B cell (primary cell): ENCODE data around the gene RPL36. TPM values are rescaled to one million over a fixed set of nuclear protein-coding genes. Genes with fewer than 3 reads are reported as not detected.

Experiments
- ATAC-seq: fragments of 200-7000 bp; cut with Tn5 transposase; one replicate; pipeline ENCODE4 v1.10.0; 2021; ENCODE audit warnings: low read depth, mild to moderate bottlenecking, moderate number of reproducible peaks, moderate library complexity
- CTCF ChIA-PET: fragments of 350-600 bp; sonication (Branson Sonifier 250); formaldehyde crosslinking; loops from one replicate; lab custom pipeline; 2021; ENCODE audit warnings: antibody characterized with exemption, inconsistent platforms; lab: Charles Lee
- POLR2A ChIA-PET: fragments of 350-600 bp; sonication (Branson Sonifier 250); formaldehyde crosslinking; loops from one replicate; lab custom pipeline; 2021; ENCODE audit warnings: antibody characterized with exemption; lab: Charles Lee
- DNase-seq: peaks from one replicate; pipeline ENCODE4 v3.0.0; 2013
- H2AFZ ChIP-seq: 2 replicates; pipeline ENCODE4 v1.6.1; 2012; ENCODE audit warnings: mild to moderate bottlenecking, low read depth, low read length; ENCODE audit not compliant: insufficient read depth, poor library complexity, severe bottlenecking
- H3K27ac ChIP-seq, 2 donors: 1 replicate in 1 of 2; 2 replicates in 1 of 2; pipeline ENCODE4 v1.5.1; 2012 to 2013; ENCODE audit warnings: low read length in 2 of 2, mild to moderate bottlenecking in 2 of 2, moderate library complexity in 1 of 2
- H3K27me3 ChIP-seq, 4 experiments: fragments of 200-600 bp in 1 of 4; sonication (generic) in 1 of 4; replicated peaks in 1 of 4; 1 replicate in 2 of 4; 2 replicates in 2 of 4; pipeline versions ENCODE4 v1.6.1 to v1.7.0; 2013 to 2016; ENCODE audit warnings: low read length in 3 of 4, mild to moderate bottlenecking in 2 of 4, mixed read lengths in 1 of 4, moderate library complexity in 1 of 4; ENCODE audit not compliant: insufficient read depth in 4 of 4, control insufficient read depth in 3 of 4; ENCODE audit errors: control extremely low read depth in 1 of 4
- H3K36me3 ChIP-seq, 2 experiments: replicated peaks in 1 of 2; 1 replicate in 1 of 2; 2 replicates in 1 of 2; pipeline versions ENCODE4 v1.6.1 to v1.7.1; 2013; ENCODE audit warnings: low read length in 1 of 2; ENCODE audit not compliant: insufficient read depth in 2 of 2, control insufficient read depth in 1 of 2; ENCODE audit errors: control extremely low read depth in 1 of 2, extremely low read depth in 1 of 2
- H3K4me1 ChIP-seq, 2 donors: fragments of 200-600 bp in 1 of 2; sonication (generic) in 1 of 2; 1 replicate in 1 of 2; 2 replicates in 1 of 2; pipeline versions ENCODE4 v1.5.1 to v1.6.1; 2013 to 2017; ENCODE audit warnings: low read length in 2 of 2; ENCODE audit not compliant: control insufficient read depth in 2 of 2, insufficient read depth in 2 of 2
- H3K4me2 ChIP-seq: replicated peaks from 2 replicates; pipeline ENCODE3; 2012; ENCODE audit warnings: mild to moderate bottlenecking, low read depth, low read length; ENCODE audit not compliant: poor library complexity, severe bottlenecking
- H3K4me3 ChIP-seq, 5 experiments: fragments of 200-600 bp in 1 of 5; sonication (generic) in 1 of 5; 1 replicate in 3 of 5; 2 replicates in 2 of 5; pipeline versions ENCODE4 v1.5.1 to v1.7.0; 2011 to 2016; ENCODE audit warnings: low read length in 4 of 5, mild to moderate bottlenecking in 4 of 5, low read depth in 2 of 5, control low read depth in 1 of 5, moderate library complexity in 1 of 5; ENCODE audit not compliant: insufficient read depth in 1 of 5; ENCODE audit errors: control extremely low read depth in 1 of 5, extremely low read depth in 1 of 5
- H3K79me2 ChIP-seq: fragments of 200-600 bp; sonication (generic); one replicate; pipeline ENCODE4 v1.6.0; 2016; ENCODE audit warnings: low read length; ENCODE audit not compliant: control insufficient read depth, insufficient read depth
- H3K9ac ChIP-seq: fragments of 200-600 bp; sonication (generic); 2 replicates; pipeline ENCODE4 v1.6.1; 2017; ENCODE audit warnings: mild to moderate bottlenecking, low read length, moderate library complexity
- H3K9me3 ChIP-seq, 3 donors: one replicate each; pipeline versions ENCODE4 v1.6.1 to v1.7.1; 2013; ENCODE audit warnings: low read length in 2 of 3; ENCODE audit not compliant: control insufficient read depth in 2 of 3, insufficient read depth in 1 of 3; ENCODE audit errors: control extremely low read depth in 1 of 3
- H4K20me1 ChIP-seq: 2 replicates; pipeline ENCODE4 v1.6.0; 2012; ENCODE audit warnings: mild to moderate bottlenecking, low read length; ENCODE audit not compliant: insufficient read depth, control insufficient read depth, poor library complexity, severe bottlenecking
- H3K27ac Mint-ChIP-seq: one replicate; pipeline ENCODE4 v1.8.0; 2021; ENCODE audit warnings: mixed read lengths
- H3K27me3 Mint-ChIP-seq: one replicate; pipeline ENCODE4 v1.8.0; 2021; ENCODE audit warnings: mixed read lengths
- H3K4me1 Mint-ChIP-seq: one replicate; pipeline ENCODE4 v1.8.0; 2021; ENCODE audit warnings: mixed read lengths
- H3K4me3 Mint-ChIP-seq: one replicate; pipeline ENCODE4 v1.8.0; 2021; ENCODE audit warnings: mixed read lengths
- H3K9me3 Mint-ChIP-seq: one replicate; pipeline ENCODE4 v1.8.0; 2022; ENCODE audit warnings: mixed read lengths; ENCODE audit not compliant: insufficient read depth
- CTCF ChIP-seq: fragments of 200-600 bp; IDR thresholded peaks from one replicate; pipeline ENCODE4 v1.8.0; 2022; ENCODE audit warnings: antibody characterized with exemption, mild to moderate bottlenecking
- EZH2 ChIP-seq: IDR thresholded peaks from 2 replicates; pipeline ENCODE4 v1.6.1; 2012; ENCODE audit warnings: borderline replicate concordance, low read depth, mild to moderate bottlenecking, moderate library complexity, low read length; ENCODE audit not compliant: insufficient read depth, poor library complexity, severe bottlenecking
- WGBS: methylation state at CpG from one replicate; pipeline ENCODE4 v1.1.5; 2013; ENCODE audit warnings: missing lambda C conversion rate; ENCODE audit not compliant: insufficient coverage; 5-methylcytosine and 5-hydroxymethylcytosine counted together
- intact Hi-C: fragments of 100-400 bp; cut with micrococcal nuclease; formaldehyde crosslinking; loops from one replicate; pipeline ENCODE4 v1.10.0; 2022
- polyA plus RNA-seq: library from polyadenylated mRNA; depleted of rRNA; stranded (reverse); fragments of >200 nt; gene quantifications from 2 replicates; pipeline ENCODE4 v1.2.3, GENCODE V29; 2012
- total RNA-seq, 2 donors: library from RNA; stranded (reverse); fragments of 120-200 nt in 1 of 2; gene quantifications; 1 replicate in 1 of 2; 2 replicates in 1 of 2; pipeline versions ENCODE4 v1.2.3 to v1.2.4, GENCODE V29; 2013 to 2022

Gene RPL36
- total and polyA plus RNA-seq, 2 donors (not counting 1 experiment from before 2014, with no cell fraction given) = 899 to 983 TPM

DNA sequence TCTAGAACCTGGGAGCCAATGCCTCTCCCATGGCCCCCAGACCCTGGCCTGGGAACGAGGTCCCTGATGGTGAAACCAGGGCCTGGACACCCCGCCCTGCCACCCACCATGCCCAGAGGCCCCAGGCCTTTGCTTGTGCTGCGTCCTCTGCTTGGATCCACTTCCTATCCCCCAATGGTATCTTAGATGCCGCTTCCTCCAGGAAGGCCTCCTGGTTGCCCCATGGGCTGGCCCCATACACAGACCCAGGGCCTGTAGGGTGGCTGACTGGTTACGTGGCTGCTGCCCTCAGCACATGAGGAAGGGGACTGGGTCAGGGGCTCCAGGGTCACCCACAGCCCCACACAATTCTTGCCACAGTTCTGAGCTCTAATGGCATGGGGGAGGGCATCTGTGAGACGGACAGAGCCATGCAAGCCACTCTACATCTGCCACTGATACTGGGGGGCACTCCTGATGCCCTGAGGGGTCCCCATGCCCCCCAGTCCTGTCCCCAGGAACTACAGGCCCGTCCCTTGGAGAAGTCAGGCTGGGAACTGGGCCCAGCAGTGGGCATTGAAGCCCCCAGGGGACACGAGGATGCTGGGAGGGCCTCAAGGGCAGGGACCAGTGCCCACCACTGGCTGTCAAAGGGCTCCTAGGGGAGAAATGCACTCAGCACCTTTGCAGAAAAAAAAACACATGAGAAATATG, 5.0 kb downstream of the RPL36 start:
- TF ChIP-seq EZH2 (no peak), CTCF (no peak)
- Mint-ChIP-seq H3K9me3 (no peaks in the 10 kb centered on the region), H3K4me1 (peaks cover 27% of the 10 kb centered on the region), H3K27me3 (no peaks in the 10 kb centered on the region), H3K27ac (peak overlapping the region; percentile 20), H3K4me3 (no peak overlapping the region)
- H3K4me1 ChIP-seq = peaks cover 3 to 20% of the 10 kb centered on the region in 2 donors
- intact Hi-C loops = loop anchor here (5.0 kb wide), 1 partner anchor 973 kb away; the partner anchor contains the start of gene DPP9
- no peak overlapping the region for H3K4me3 ChIP-seq
- no peak overlapping the region for H3K9ac ChIP-seq
- peaks cover 0 to 66% of the 10 kb centered on the region in 2 experiments for H3K36me3 ChIP-seq
- H3K9me3 ChIP-seq = no peaks in the 10 kb centered on the region
- ATAC-seq = no peak
- no peaks in the 10 kb centered on the region for H3K27me3 ChIP-seq
- no peak overlapping the region for H3K27ac ChIP-seq
- ChIA-PET CTCF (no interaction called here), POLR2A (interaction anchor here (0.8 to 1.0 kb wide), 2 partner anchors 8 to 9 kb away, joined by 3 to 4 read pairs; no protein-coding TSS in a partner anchor)
- peaks cover 40% of the 10 kb centered on the region for H3K79me2 ChIP-seq
- DNase-seq = no peak
- no peak overlapping the region for H3K4me2 ChIP-seq
- no peak overlapping the region for H2AFZ ChIP-seq
- WGBS = 91% methylated on average over 7 of the region's 8 CpGs
- peaks cover 91% of the 10 kb centered on the region for H4K20me1 ChIP-seq

DNA sequence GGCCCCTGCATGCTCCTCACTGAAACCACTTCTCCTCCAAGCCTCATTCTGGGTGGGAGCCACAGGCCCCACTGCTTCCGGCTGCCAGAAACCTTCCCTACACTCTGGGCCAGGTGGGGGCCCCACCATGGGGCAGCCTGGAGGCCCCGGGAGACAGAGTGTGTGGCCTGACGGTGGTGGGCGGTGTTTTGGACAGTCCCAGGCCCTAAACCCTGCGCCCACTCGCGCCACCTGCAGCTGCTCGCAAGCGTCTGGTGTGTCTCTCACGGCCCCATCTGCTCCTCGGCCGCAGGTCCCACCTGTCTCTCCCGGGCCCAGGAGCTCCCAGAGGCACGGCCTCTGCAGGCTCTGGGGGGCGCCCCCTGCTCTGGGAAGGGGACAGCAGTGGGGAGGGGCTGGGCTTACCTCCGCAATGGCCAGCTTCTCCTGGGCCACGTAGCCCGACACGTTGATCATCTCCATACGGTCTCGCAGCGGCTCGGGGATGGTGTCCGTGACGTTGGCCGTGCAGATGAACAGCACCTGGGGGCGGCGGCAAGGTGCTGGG, 5.6 kb downstream of the RPL36 start:
- Mint-ChIP-seq H3K27me3 (no peaks in the 10 kb centered on the region), H3K27ac (peak overlapping the region; percentile 20), H3K4me3 (no peak overlapping the region), H3K9me3 (no peaks in the 10 kb centered on the region), H3K4me1 (peaks cover 22% of the 10 kb centered on the region)
- H3K79me2 ChIP-seq = peaks cover 39% of the 10 kb centered on the region
- DNase-seq (no peak), ATAC-seq (no peak)
- TF ChIP-seq EZH2 = no peak
- TF ChIP-seq CTCF = no peak
- WGBS = 78% methylated on average over 28 of the region's 28 CpGs
- H3K4me3 ChIP-seq = no peak overlapping the region
- no peak overlapping the region for H3K4me2 ChIP-seq
- intact Hi-C loops = no loop called here
- peaks cover 3 to 15% of the 10 kb centered on the region in 2 donors for H3K4me1 ChIP-seq
- H3K9ac ChIP-seq = no peak overlapping the region
- CTCF ChIA-PET = no interaction called here
- no peak overlapping the region for H2AFZ ChIP-seq
- no peaks in the 10 kb centered on the region for H3K27me3 ChIP-seq
- POLR2A ChIA-PET = interaction anchor here (0.8 to 1.0 kb wide), 2 partner anchors 8 to 9 kb away, joined by 3 to 4 read pairs; no protein-coding TSS in a partner anchor
- peaks cover 0 to 69% of the 10 kb centered on the region in 2 experiments for H3K36me3 ChIP-seq
- H3K27ac ChIP-seq = no peak overlapping the region
- H4K20me1 ChIP-seq = peaks cover 89% of the 10 kb centered on the region
- no peaks in the 10 kb centered on the region for H3K9me3 ChIP-seq
